ENCODE data around the gene GOPC.

The GOPC gene

GRCh38 chr6:117616391-117617209 lies 14.3 kb upstream of the GOPC start:
- Histone ChIP-seq H3K36me3 (ENCODE audit: insufficient read depth) (no peaks in the 10 kb centered on the region), H3K4me1 (ENCODE audit: low read depth, poor library complexity, severe bottlenecking) (no peaks in the 10 kb centered on the region), H3K4me2 (no peak overlapping the region), H3K79me2 (ENCODE audit: insufficient read depth, low read depth) (no peaks in the 10 kb centered on the region), H4K20me1 (ENCODE audit: insufficient read depth) (no peaks in the 10 kb centered on the region), H3K4me3 (IDR thresholded peaks at IDR 0.05; ENCODE audit: insufficient read depth, low read depth, low read length) (no peak overlapping the region), H2AFZ (ENCODE audit: low read depth) (no peak overlapping the region), H3K27me3 (ENCODE audit: insufficient read depth, low read depth) (no peaks in the 10 kb centered on the region), H3K27ac (no peak overlapping the region), H3K9ac (no peak overlapping the region)
- TF ChIP-seq, protein P1, sequence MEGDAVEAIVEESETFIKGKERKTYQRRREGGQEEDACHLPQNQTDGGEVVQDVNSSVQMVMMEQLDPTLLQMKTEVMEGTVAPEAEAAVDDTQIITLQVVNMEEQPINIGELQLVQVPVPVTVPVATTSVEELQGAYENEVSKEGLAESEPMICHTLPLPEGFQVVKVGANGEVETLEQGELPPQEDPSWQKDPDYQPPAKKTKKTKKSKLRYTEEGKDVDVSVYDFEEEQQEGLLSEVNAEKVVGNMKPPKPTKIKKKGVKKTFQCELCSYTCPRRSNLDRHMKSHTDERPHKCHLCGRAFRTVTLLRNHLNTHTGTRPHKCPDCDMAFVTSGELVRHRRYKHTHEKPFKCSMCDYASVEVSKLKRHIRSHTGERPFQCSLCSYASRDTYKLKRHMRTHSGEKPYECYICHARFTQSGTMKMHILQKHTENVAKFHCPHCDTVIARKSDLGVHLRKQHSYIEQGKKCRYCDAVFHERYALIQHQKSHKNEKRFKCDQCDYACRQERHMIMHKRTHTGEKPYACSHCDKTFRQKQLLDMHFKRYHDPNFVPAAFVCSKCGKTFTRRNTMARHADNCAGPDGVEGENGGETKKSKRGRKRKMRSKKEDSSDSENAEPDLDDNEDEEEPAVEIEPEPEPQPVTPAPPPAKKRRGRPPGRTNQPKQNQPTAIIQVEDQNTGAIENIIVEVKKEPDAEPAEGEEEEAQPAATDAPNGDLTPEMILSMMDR (conservative IDR thresholded peaks at IDR 0.05; ENCODE audit: low read depth, low read length) = no peak

GRCh38 chr6:117615750-117616390 lies 13.6 kb upstream of the GOPC start:
- Histone ChIP-seq H3K27me3 (ENCODE audit: insufficient read depth, low read depth) (no peaks in the 10 kb centered on the region), H2AFZ (ENCODE audit: low read depth) (no peak overlapping the region), H3K9ac (no peak overlapping the region), H3K79me2 (ENCODE audit: insufficient read depth, low read depth) (no peaks in the 10 kb centered on the region), H3K4me2 (no peak overlapping the region), H4K20me1 (ENCODE audit: insufficient read depth) (no peaks in the 10 kb centered on the region), H3K36me3 (ENCODE audit: insufficient read depth) (no peaks in the 10 kb centered on the region), H3K27ac (no peak overlapping the region), H3K4me3 (IDR thresholded peaks at IDR 0.05; ENCODE audit: insufficient read depth, low read depth, low read length) (no peak overlapping the region), H3K4me1 (ENCODE audit: low read depth, poor library complexity, severe bottlenecking) (no peaks in the 10 kb centered on the region)
- TF ChIP-seq, protein P1 (conservative IDR thresholded peaks at IDR 0.05; ENCODE audit: low read depth, low read length) = no peak

DNA sequence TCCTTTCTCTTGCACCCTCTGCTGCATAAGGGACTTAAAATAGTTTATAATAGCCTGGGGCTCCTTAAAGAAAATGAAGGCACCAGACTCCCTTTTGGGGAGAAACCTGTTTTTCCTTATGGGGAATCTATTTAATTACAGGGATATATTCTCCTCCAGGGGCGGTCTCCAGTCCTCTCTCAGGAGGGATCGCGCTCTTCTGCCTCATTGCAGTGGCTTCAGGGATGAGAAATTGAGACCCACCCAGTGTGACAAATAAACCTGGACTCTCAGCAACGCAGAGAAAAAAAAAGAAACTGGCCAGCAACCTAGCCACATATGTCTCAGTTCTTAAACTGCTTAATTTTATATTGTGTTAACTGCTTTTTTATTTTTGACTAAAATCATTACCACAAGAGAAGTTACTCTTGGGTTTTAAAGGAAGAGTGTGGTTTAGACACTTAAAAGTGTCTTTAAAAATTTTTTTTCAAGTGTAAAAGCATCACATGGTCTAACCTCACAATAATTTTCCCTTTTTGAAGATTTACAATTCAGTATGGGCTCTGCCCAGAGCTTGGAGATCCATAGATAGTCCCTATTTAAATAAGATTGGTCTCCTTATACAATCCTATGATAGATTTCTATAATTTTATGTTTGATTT lies 11.7 kb upstream of the GOPC start:
- Histone ChIP-seq H3K79me2 (ENCODE audit: insufficient read depth, low read depth) (no peaks in the 10 kb centered on the region), H3K36me3 (ENCODE audit: insufficient read depth) (no peaks in the 10 kb centered on the region), H3K27me3 (ENCODE audit: insufficient read depth, low read depth) (no peaks in the 10 kb centered on the region), H3K4me3 (IDR thresholded peaks at IDR 0.05; ENCODE audit: insufficient read depth, low read depth, low read length) (no peak overlapping the region), H4K20me1 (ENCODE audit: insufficient read depth) (no peaks in the 10 kb centered on the region), H3K9ac (no peak overlapping the region), H3K4me2 (no peak overlapping the region), H2AFZ (ENCODE audit: low read depth) (no peak overlapping the region), H3K27ac (no peak overlapping the region), H3K4me1 (ENCODE audit: low read depth, poor library complexity, severe bottlenecking) (no peaks in the 10 kb centered on the region)
- TF ChIP-seq, protein P1 (conservative IDR thresholded peaks at IDR 0.05; ENCODE audit: low read depth, low read length) = no peak

- Histone ChIP-seq H3K9ac (no peak overlapping the region), H3K4me1 (ENCODE audit: low read depth, poor library complexity, severe bottlenecking) (peaks cover 7% of the 10 kb centered on the region), H2AFZ (ENCODE audit: low read depth) (no peak overlapping the region), H3K4me3 (IDR thresholded peaks at IDR 0.05; ENCODE audit: insufficient read depth, low read depth, low read length) (no peak overlapping the region), H4K20me1 (ENCODE audit: insufficient read depth) (no peaks in the 10 kb centered on the region), H3K27me3 (ENCODE audit: insufficient read depth, low read depth) (no peaks in the 10 kb centered on the region), H3K36me3 (ENCODE audit: insufficient read depth) (no peaks in the 10 kb centered on the region), H3K27ac (no peak overlapping the region), H3K79me2 (ENCODE audit: insufficient read depth, low read depth) (no peaks in the 10 kb centered on the region), H3K4me2 (no peak overlapping the region)
- TF ChIP-seq, protein P1 (conservative IDR thresholded peaks at IDR 0.05; ENCODE audit: low read depth, low read length) = no peak
Measured at GRCh38 chr6:117607511-117607910, 5.2 kb upstream of the GOPC start.
